HepG2 (cell line): ENCODE results near the gene ABCA2. TPM values are rescaled to one million over a fixed set of nuclear protein-coding genes. Genes with fewer than 3 reads are reported as not detected.
A peak's percentile ranks its signal among the peaks of the same experiment; 100 is the strongest.

Experiments
- ATAC-seq: fragments of 200-7000 bp; cut with Tn5 transposase; 3 replicates; pipeline ENCODE4 v1.9.1; 2020; ENCODE audit warnings: mild to moderate bottlenecking, moderate library complexity
- BruUV-seq: library from RNA; stranded (reverse); fragments of 400-500 nt; replicated peaks from 2 replicates; lab custom pipeline; 2021; lab: Mats Ljungman, UMichigan
- CTCF ChIA-PET: fragments of 300-600 bp; formaldehyde crosslinking; extraction: SDS; loops from one replicate; lab custom pipeline; 2021; ENCODE audit warnings: low total read pairs, inconsistent platforms, low intra/inter-chr PET ratio; lab: Yijun Ruan, JAX
- POLR2A ChIA-PET: fragments of 350-600 bp; sonication (Branson Sonifier 250); formaldehyde crosslinking; loops from one replicate; lab custom pipeline; 2020; ENCODE audit warnings: antibody characterized with exemption, inconsistent platforms; lab: Yijun Ruan, JAX
- DNase-seq: peaks from one replicate; pipeline ENCODE4 v3.0.0-alpha.2; 2015; ENCODE audit warnings: low spot score
- FAIRE-seq: peaks from 3 replicates; lab custom pipeline; 2011; peaks lifted over from hg19 to GRCh38; lab: Jason Lieb, UNC
- H2AFZ ChIP-seq: one replicate; pipeline ENCODE4 v1.6.1; 2011; ENCODE audit warnings: low read length, inconsistent platforms
- H3K27ac ChIP-seq: fragments of 300-600 bp; 3 replicates; pipeline ENCODE4 v1.8.0; 2011; ENCODE audit warnings: mixed run types, mild to moderate bottlenecking, mixed read lengths, low read length, inconsistent platforms; ENCODE audit not compliant: insufficient read depth; ENCODE audit errors: extremely low read length
- H3K27me3 ChIP-seq, 2 experiments: fragments of 200-600 bp in 1 of 2; 2 replicates in 1 of 2; 3 replicates in 1 of 2; pipeline versions ENCODE4 v1.6.0 to v1.8.0; 2011; ENCODE audit warnings: low read length in 2 of 2, mild to moderate bottlenecking in 2 of 2, moderate library complexity in 2 of 2, inconsistent platforms in 1 of 2; ENCODE audit not compliant: insufficient read depth in 2 of 2, control insufficient read depth in 1 of 2
- H3K36me3 ChIP-seq, 2 experiments: fragments of 200-600 bp in 1 of 2; replicated peaks in 1 of 2; 2 replicates in 1 of 2; 3 replicates in 1 of 2; pipeline versions ENCODE4 v1.5.1 to v1.8.0; 2011; ENCODE audit warnings: low read length in 2 of 2, inconsistent platforms in 1 of 2; ENCODE audit not compliant: insufficient read depth in 2 of 2, control insufficient read depth in 1 of 2
- H3K4me1 ChIP-seq: 2 replicates; pipeline ENCODE4 v1.5.1; 2012; ENCODE audit warnings: low read length, inconsistent platforms; ENCODE audit not compliant: insufficient read depth
- H3K4me2 ChIP-seq: 2 replicates; pipeline ENCODE4 v1.6.0; 2011; ENCODE audit warnings: low read depth, low read length, inconsistent platforms
- H3K4me3 ChIP-seq, 3 experiments: fragments of 200-600 bp in 1 of 3; sonication (generic), shearing (Covaris generic) in 1 of 3; replicated peaks in 1 of 3; 2 replicates each; pipeline ENCODE4 v1.5.1; 2011 to 2016; ENCODE audit warnings: low read length in 3 of 3, inconsistent platforms in 2 of 3, low read depth in 2 of 3, mild to moderate bottlenecking in 2 of 3, control low read depth in 1 of 3, mixed read lengths in 1 of 3; ENCODE audit not compliant: insufficient read depth in 1 of 3
- H3K79me2 ChIP-seq: one replicate; pipeline ENCODE4 v1.6.1; 2011; ENCODE audit warnings: low read length, inconsistent platforms; ENCODE audit not compliant: insufficient read depth
- H3K9ac ChIP-seq: 2 replicates; pipeline ENCODE4 v1.6.0; 2011; ENCODE audit warnings: mild to moderate bottlenecking, low read depth, low read length, inconsistent platforms; ENCODE audit not compliant: insufficient read depth
- H3K9me3 ChIP-seq: 2 replicates; pipeline ENCODE4 v1.5.1; 2012; ENCODE audit warnings: mild to moderate bottlenecking, low read length
- H4K20me1 ChIP-seq: 2 replicates; pipeline ENCODE4 v1.6.0; 2011; ENCODE audit warnings: inconsistent platforms, mild to moderate bottlenecking, low read length, moderate library complexity; ENCODE audit not compliant: insufficient read depth
- ATAD3A ChIP-seq: sonication (generic); formaldehyde crosslinking; IDR thresholded peaks from 2 replicates; pipeline ENCODE4 v1.4.0; 2020; ENCODE audit warnings: missing genetic modification reagents
- BHLHE40 ChIP-seq: IDR thresholded peaks from 2 replicates; pipeline ENCODE4 v1.6.1; 2011; ENCODE audit warnings: low read length, improper control_type of control experiment
- CHD2 ChIP-seq: IDR thresholded peaks from 2 replicates; pipeline ENCODE4 v1.6.1; 2011; ENCODE audit warnings: low read depth, low read length, improper control_type of control experiment
- ETV6 ChIP-seq: sonication (generic); formaldehyde crosslinking; conservative IDR thresholded peaks from 2 replicates; pipeline ENCODE4 v1.4.0; 2020; ENCODE audit warnings: missing genetic modification reagents
- IKZF1 ChIP-seq: fragments of 450-650 bp; IDR thresholded peaks from 2 replicates; pipeline ENCODE4 v1.7.1; 2016
- MTA1 ChIP-seq: sonication (generic); formaldehyde crosslinking; IDR thresholded peaks from 2 replicates; pipeline ENCODE4 v1.4.0; 2020; ENCODE audit warnings: missing genetic modification reagents, mild to moderate bottlenecking, borderline replicate concordance
- NR2F6 ChIP-seq, 2 experiments: IDR thresholded peaks; 2 replicates each; pipeline ENCODE4 v1.6.1; 2016; ENCODE audit warnings: antibody characterized with exemption in 1 of 2, mild to moderate bottlenecking in 1 of 2
- PAX8 ChIP-seq: sonication (generic); formaldehyde crosslinking; IDR thresholded peaks from 2 replicates; pipeline ENCODE4 v1.8.0; 2022; ENCODE audit warnings: mild to moderate bottlenecking, missing genetic modification reagents, borderline replicate concordance
- SATB2 ChIP-seq: sonication (generic); formaldehyde crosslinking; IDR thresholded peaks from 2 replicates; pipeline ENCODE4 v1.5.0; 2020; ENCODE audit warnings: missing genetic modification reagents
- SKI ChIP-seq: fragments of 450-650 bp; IDR thresholded peaks from one replicate; pipeline ENCODE4 v1.6.1; 2018; ENCODE audit warnings: mild to moderate bottlenecking; ENCODE audit not compliant: partially characterized antibody
- SNAI1 ChIP-seq: sonication (generic); formaldehyde crosslinking; IDR thresholded peaks from 2 replicates; pipeline ENCODE4 v1.5.0; 2020; ENCODE audit warnings: mild to moderate bottlenecking, missing genetic modification reagents, borderline replicate concordance
- SP1 ChIP-seq, 2 experiments: fragments of 450-650 bp in 1 of 2; sonication (generic) in 1 of 2; formaldehyde crosslinking in 1 of 2; IDR thresholded peaks; 2 replicates each; pipeline versions ENCODE4 v1.4.0 to v1.6.1; 2016 to 2020; ENCODE audit warnings: missing genetic modification reagents in 1 of 2
- U2AF2 ChIP-seq: fragments of 200-400 bp; formaldehyde crosslinking; IDR thresholded peaks from 2 replicates; pipeline ENCODE4 v1.6.1; 2017; ENCODE audit warnings: low read depth, mild to moderate bottlenecking, low read length
- XRCC5 ChIP-seq: fragments of 200-400 bp; formaldehyde crosslinking; optimal IDR thresholded peaks from 2 replicates; pipeline ENCODE3; 2017; ENCODE audit warnings: mild to moderate bottlenecking, low read length
- ZBTB7B ChIP-seq: sonication (generic); formaldehyde crosslinking; IDR thresholded peaks from 2 replicates; pipeline ENCODE4 v1.4.0; 2020; ENCODE audit warnings: missing genetic modification reagents
- ZEB1 ChIP-seq: IDR thresholded peaks from 2 replicates; pipeline ENCODE4 v1.6.1; 2012; ENCODE audit warnings: mild to moderate bottlenecking, low read depth, inconsistent platforms; ENCODE audit not compliant: insufficient replicate concordance
- ZMAT3 ChIP-seq: sonication (generic); formaldehyde crosslinking; conservative IDR thresholded peaks from 2 replicates; pipeline ENCODE4 v1.7.0; 2021; ENCODE audit warnings: missing genetic modification reagents
- ZNF563 ChIP-seq: sonication (generic); formaldehyde crosslinking; IDR thresholded peaks from 2 replicates; pipeline ENCODE4 v1.8.0; 2022; ENCODE audit warnings: mild to moderate bottlenecking, moderate library complexity, missing genetic modification reagents
- ZNF564 ChIP-seq: sonication (generic); formaldehyde crosslinking; IDR thresholded peaks from 2 replicates; pipeline ENCODE4 v1.8.1; 2023; ENCODE audit warnings: mild to moderate bottlenecking, missing genetic modification reagents
- ZNF570 ChIP-seq: sonication (generic); formaldehyde crosslinking; IDR thresholded peaks from 2 replicates; pipeline ENCODE4 v1.4.0; 2020; ENCODE audit warnings: mild to moderate bottlenecking, missing genetic modification reagents, borderline replicate concordance
- WGBS: methylation state at CpG from one replicate; pipeline ENCODE4 v1.1.6; 2017; ENCODE audit warnings: low lambda C conversion rate; 5-methylcytosine and 5-hydroxymethylcytosine counted together
- in situ Hi-C: cut with HindIII; loops from 2 replicates; pipeline ENCODE4 v1.10.0; 2017; ENCODE audit warnings: low pct_unique_long_range_greater_than_20kb; ENCODE audit not compliant: extremely low pct_ligation_motif_present
- intact Hi-C: fragments of 100-400 bp; cut with micrococcal nuclease; formaldehyde crosslinking; loops from one replicate; pipeline ENCODE4 v1.10.0; 2022; ENCODE audit not compliant: unreplicated experiment
- polyA plus RNA-seq, 8 experiments: library from polyadenylated mRNA; depleted of rRNA in 3 of 8; stranded (reverse) in 7 of 8; unstranded in 1 of 8; fragments of >200 nt; fragmentation: Illumina TruSeq in 4 of 8; extraction: Trizol in 4 of 8; gene quantifications; 2 replicates each; pipeline versions ENCODE4 v1.2.1 to v1.2.3, GENCODE V29; 2011 to 2016; ENCODE audit warnings: low read depth in 4 of 8, missing spikeins in 1 of 8, mixed read lengths in 1 of 8; ENCODE audit not compliant: insufficient read depth in 1 of 8
- total RNA-seq, 5 experiments: library from RNA; depleted of rRNA; stranded (reverse); fragments of >200 nt; fragmentation: Illumina TruSeq; extraction: Trizol; gene quantifications; 2 replicates each; pipeline ENCODE4 v1.2.3, GENCODE V29; 2016; ENCODE audit warnings: low read depth in 1 of 5
- TF ChIP-seq, protein P1 (sequence below): sonication (generic); formaldehyde crosslinking; IDR thresholded peaks from 2 replicates; pipeline ENCODE4 v1.4.0; 2020; ENCODE audit warnings: missing genetic modification reagents
- TF ChIP-seq, protein P2 (sequence below): sonication (generic); formaldehyde crosslinking; IDR thresholded peaks from 2 replicates; pipeline ENCODE4 v1.5.1; 2020; ENCODE audit warnings: missing genetic modification reagents, mild to moderate bottlenecking, borderline replicate concordance
- TF ChIP-seq, protein P3 (sequence below): sonication (generic); formaldehyde crosslinking; IDR thresholded peaks from 2 replicates; pipeline ENCODE4 v1.4.0; 2020; ENCODE audit warnings: mild to moderate bottlenecking, low read depth, missing genetic modification reagents

The ABCA2 gene
- total and polyA plus RNA-seq, 2 of the 13 experiments (the other 11 are each of a cell fraction or from before 2014, with no cell fraction given) = 2.9 to 19.2 TPM

DNA sequence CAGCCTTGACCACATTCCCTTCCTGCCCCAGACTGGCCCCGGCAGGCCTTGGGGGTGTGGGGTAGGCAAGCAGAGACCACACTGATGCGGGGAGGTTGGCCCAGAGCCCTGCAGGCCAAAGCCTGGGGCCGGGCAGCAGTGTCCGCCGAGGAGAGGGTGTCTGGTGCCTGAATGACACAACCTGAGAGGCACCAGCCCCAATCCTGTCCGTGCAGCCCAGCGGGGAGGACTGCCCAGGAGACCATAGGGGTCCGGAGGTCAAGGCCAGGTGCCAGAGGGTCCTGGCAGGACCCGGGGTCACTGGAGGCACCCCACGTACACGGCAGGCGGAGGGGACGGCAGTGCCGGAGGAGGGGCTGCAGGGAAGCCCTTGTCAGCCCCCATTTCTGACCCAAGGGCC lies 56.3 kb downstream of the ABCA2 start:
- H2AFZ ChIP-seq = no peak overlapping the region
- H3K27ac ChIP-seq = no peak overlapping the region
- POLR2A ChIA-PET = interaction anchor here (1.5 kb wide), 1 partner anchor 20 kb away, joined by 3 read pairs; the partner anchor contains the start of gene PAXX
- intact Hi-C loops (no loop called here), in situ Hi-C loops (no loop called here)
- WGBS = no CpG with 5 or more reads among the region's 14 CpGs
- no peak for DNase-seq
- ATAC-seq = peak; percentile 14
- no peaks in the 10 kb centered on the region for H3K79me2 ChIP-seq
- no peaks in the 10 kb centered on the region for H4K20me1 ChIP-seq
- no peaks in the 10 kb centered on the region for H3K36me3 ChIP-seq
- H3K9me3 ChIP-seq = no peaks in the 10 kb centered on the region
- CTCF ChIA-PET = no interaction called here
- BruUV-seq = no TSS peak
- 0 out of 6 replicates have a peak overlapping the region, but pooled peaks of 1 of the 3 experiments have one; percentile 19 for H3K4me3 ChIP-seq
- H3K4me2 ChIP-seq = peak overlapping the region; percentile 39; the same call in 1 of the 2 replicates
- FAIRE-seq = no peak
- H3K4me1 ChIP-seq = peaks cover 40% of the 10 kb centered on the region
- H3K9ac ChIP-seq = no peak overlapping the region
- peaks cover 30 to 75% of the 10 kb centered on the region in 2 experiments for H3K27me3 ChIP-seq
- no peak for TF ChIP-seq U2AF2
- peak; percentile 18; the same call in 1 of the 2 replicates for TF ChIP-seq ZBTB7B
- TF ChIP-seq XRCC5 = peak; percentile 16
- TF ChIP-seq, protein P1, sequence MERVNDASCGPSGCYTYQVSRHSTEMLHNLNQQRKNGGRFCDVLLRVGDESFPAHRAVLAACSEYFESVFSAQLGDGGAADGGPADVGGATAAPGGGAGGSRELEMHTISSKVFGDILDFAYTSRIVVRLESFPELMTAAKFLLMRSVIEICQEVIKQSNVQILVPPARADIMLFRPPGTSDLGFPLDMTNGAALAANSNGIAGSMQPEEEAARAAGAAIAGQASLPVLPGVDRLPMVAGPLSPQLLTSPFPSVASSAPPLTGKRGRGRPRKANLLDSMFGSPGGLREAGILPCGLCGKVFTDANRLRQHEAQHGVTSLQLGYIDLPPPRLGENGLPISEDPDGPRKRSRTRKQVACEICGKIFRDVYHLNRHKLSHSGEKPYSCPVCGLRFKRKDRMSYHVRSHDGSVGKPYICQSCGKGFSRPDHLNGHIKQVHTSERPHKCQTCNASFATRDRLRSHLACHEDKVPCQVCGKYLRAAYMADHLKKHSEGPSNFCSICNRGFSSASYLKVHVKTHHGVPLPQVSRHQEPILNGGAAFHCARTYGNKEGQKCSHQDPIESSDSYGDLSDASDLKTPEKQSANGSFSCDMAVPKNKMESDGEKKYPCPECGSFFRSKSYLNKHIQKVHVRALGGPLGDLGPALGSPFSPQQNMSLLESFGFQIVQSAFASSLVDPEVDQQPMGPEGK (CRISPR knock-in tag) = no peak
- TF ChIP-seq ZNF570 (CRISPR knock-in tag) = no peak
- TF ChIP-seq CHD2 = no peak
- no peak for TF ChIP-seq ETV6 (CRISPR knock-in tag)
- no peak for TF ChIP-seq ZNF563 (CRISPR knock-in tag)
- no peak for TF ChIP-seq SATB2
- TF ChIP-seq BHLHE40 = no peak
- TF ChIP-seq, protein P2, sequence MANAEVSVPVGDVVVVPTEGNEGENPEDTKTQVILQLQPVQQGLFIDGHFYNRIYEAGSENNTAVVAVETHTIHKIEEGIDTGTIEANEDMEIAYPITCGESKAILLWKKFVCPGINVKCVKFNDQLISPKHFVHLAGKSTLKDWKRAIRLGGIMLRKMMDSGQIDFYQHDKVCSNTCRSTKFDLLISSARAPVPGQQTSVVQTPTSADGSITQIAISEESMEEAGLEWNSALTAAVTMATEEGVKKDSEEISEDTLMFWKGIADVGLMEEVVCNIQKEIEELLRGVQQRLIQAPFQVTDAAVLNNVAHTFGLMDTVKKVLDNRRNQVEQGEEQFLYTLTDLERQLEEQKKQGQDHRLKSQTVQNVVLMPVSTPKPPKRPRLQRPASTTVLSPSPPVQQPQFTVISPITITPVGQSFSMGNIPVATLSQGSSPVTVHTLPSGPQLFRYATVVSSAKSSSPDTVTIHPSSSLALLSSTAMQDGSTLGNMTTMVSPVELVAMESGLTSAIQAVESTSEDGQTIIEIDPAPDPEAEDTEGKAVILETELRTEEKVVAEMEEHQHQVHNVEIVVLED = no peak
- no peak for TF ChIP-seq NR2F6 (IDR thresholded peaks at IDR 0.05)
- TF ChIP-seq NR2F6 (CRISPR knock-in tag; IDR thresholded peaks at IDR 0.05) = 0 out of 2 replicates have a peak, but pooled peaks have one; percentile 27
- TF ChIP-seq SP1 (IDR thresholded peaks at IDR 0.05) = no peak
- TF ChIP-seq SP1 (CRISPR knock-in tag; IDR thresholded peaks at IDR 0.05) = no peak
- TF ChIP-seq ATAD3A (CRISPR knock-in tag) = no peak
- TF ChIP-seq, protein P3, sequence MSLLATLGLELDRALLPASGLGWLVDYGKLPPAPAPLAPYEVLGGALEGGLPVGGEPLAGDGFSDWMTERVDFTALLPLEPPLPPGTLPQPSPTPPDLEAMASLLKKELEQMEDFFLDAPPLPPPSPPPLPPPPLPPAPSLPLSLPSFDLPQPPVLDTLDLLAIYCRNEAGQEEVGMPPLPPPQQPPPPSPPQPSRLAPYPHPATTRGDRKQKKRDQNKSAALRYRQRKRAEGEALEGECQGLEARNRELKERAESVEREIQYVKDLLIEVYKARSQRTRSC (CRISPR knock-in tag) = peak; percentile 35; the same call in 1 of the 2 replicates
- TF ChIP-seq SKI = no peak
- no peak for TF ChIP-seq SNAI1 (CRISPR knock-in tag)
- TF ChIP-seq ZMAT3 (CRISPR knock-in tag) = no peak
- no peak for TF ChIP-seq ZNF564 (CRISPR knock-in tag)
- TF ChIP-seq MTA1 (CRISPR knock-in tag) = 0 out of 2 replicates have a peak, but pooled peaks have one; percentile 55
- no peak for TF ChIP-seq ZEB1
- TF ChIP-seq PAX8 (CRISPR knock-in tag) = no peak
- no peak for TF ChIP-seq IKZF1
